ENCODE data around the gene INSIG1. TPM values are rescaled to one million over a fixed set of nuclear protein-coding genes. Genes with fewer than 3 reads are reported as not detected.

INSIG1 gene
- total RNA-seq, 1 experiment from 2014 or later = 92.6 TPM

DNA sequence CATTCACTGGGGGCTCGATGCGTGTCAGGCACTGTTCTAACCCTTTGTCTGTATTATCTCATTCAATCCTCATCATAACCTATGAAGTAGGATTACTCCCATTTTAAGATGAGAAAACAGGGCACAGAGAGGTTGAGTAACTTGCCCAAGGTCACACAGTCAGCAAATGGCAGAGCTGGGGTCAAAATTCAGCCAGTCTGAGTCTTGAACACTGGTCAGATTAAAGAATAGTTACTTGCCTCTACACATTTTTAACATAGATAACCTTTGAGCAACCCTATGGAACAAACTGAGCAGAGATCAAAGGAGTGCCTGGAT is 27.2 kb downstream of the INSIG1 start:
- CTCF ChIA-PET = no interaction called here
- peaks cover 3% of the 10 kb centered on the region; the same call in 1 of the 2 replicates for H3K27me3 ChIP-seq (ENCODE audit: control insufficient read depth, insufficient read depth, low read length)
- no peaks in the 10 kb centered on the region for H3K9me3 ChIP-seq (ENCODE audit: control insufficient read depth, insufficient read depth, low read depth, low read length)
- in situ Hi-C loops (cut with HindIII; ENCODE audit: low pct_unique_long_range_greater_than_20kb, low sequenced_read_pairs) = no loop called here
- BruUV-seq (replicated peaks) = no TSS peak
- ATAC-seq (no peak), DNase-seq (ENCODE audit: low read depth, low spot score) (no peak)
- intact Hi-C loops (cut with micrococcal nuclease; ENCODE audit: unreplicated experiment) = no loop called here
- H3K4me1 ChIP-seq (ENCODE audit: control insufficient read depth, insufficient read depth, low read length) = no peaks in the 10 kb centered on the region
- H3K36me3 ChIP-seq (ENCODE audit: control insufficient read depth, insufficient read depth, low read length) = no peaks in the 10 kb centered on the region
- no peak overlapping the region for H3K27ac ChIP-seq (ENCODE audit: low read length)
- POLR2A ChIA-PET = no interaction called here
- no peak for TF ChIP-seq SIN3A (IDR thresholded peaks at IDR 0.05; ENCODE audit: borderline replicate concordance, insufficient read depth, low read depth, low read length)
- TF ChIP-seq POLR2AphosphoS5 (IDR thresholded peaks at IDR 0.05; ENCODE audit: low read depth, low read length) = no peak
- no peak for TF ChIP-seq TCF7L2 (IDR thresholded peaks at IDR 0.05; ENCODE audit: low read depth, low read length)
- TF ChIP-seq, protein P1, sequence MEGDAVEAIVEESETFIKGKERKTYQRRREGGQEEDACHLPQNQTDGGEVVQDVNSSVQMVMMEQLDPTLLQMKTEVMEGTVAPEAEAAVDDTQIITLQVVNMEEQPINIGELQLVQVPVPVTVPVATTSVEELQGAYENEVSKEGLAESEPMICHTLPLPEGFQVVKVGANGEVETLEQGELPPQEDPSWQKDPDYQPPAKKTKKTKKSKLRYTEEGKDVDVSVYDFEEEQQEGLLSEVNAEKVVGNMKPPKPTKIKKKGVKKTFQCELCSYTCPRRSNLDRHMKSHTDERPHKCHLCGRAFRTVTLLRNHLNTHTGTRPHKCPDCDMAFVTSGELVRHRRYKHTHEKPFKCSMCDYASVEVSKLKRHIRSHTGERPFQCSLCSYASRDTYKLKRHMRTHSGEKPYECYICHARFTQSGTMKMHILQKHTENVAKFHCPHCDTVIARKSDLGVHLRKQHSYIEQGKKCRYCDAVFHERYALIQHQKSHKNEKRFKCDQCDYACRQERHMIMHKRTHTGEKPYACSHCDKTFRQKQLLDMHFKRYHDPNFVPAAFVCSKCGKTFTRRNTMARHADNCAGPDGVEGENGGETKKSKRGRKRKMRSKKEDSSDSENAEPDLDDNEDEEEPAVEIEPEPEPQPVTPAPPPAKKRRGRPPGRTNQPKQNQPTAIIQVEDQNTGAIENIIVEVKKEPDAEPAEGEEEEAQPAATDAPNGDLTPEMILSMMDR (IDR thresholded peaks at IDR 0.05) = no peak
- no peak for TF ChIP-seq REST (IDR thresholded peaks at IDR 0.05; ENCODE audit: insufficient read depth in 1 of 2, low read depth in 2 of 2, low read length in 1 of 2)
- H3K4me3 ChIP-seq (ENCODE audit: low read depth in 2 of 2, low read length in 2 of 2) = no peak overlapping the region

GRCh38 chr7:155326385-155326784 is 28.7 kb downstream of the INSIG1 start:
- TF ChIP-seq TCF7L2 (IDR thresholded peaks at IDR 0.05; ENCODE audit: low read depth, low read length) (no peak), POLR2AphosphoS5 (IDR thresholded peaks at IDR 0.05; ENCODE audit: low read depth, low read length) (no peak), SIN3A (IDR thresholded peaks at IDR 0.05; ENCODE audit: borderline replicate concordance, insufficient read depth, low read depth, low read length) (no peak), REST (IDR thresholded peaks at IDR 0.05; ENCODE audit: insufficient read depth in 1 of 2, low read depth in 2 of 2, low read length in 1 of 2) (no peak)
- TF ChIP-seq, protein P1 (IDR thresholded peaks at IDR 0.05) = no peak
- ChIA-PET POLR2A (no interaction called here), CTCF (no interaction called here)
- in situ Hi-C loops (cut with HindIII; ENCODE audit: low pct_unique_long_range_greater_than_20kb, low sequenced_read_pairs) = no loop called here
- DNase-seq (ENCODE audit: low read depth, low spot score) (no peak), ATAC-seq (no peak)
- no peaks in the 10 kb centered on the region for H3K4me1 ChIP-seq (ENCODE audit: control insufficient read depth, insufficient read depth, low read length)
- no peak overlapping the region for H3K4me3 ChIP-seq (ENCODE audit: low read depth in 2 of 2, low read length in 2 of 2)
- no peaks in the 10 kb centered on the region for H3K36me3 ChIP-seq (ENCODE audit: control insufficient read depth, insufficient read depth, low read length)
- peaks cover 9% of the 10 kb centered on the region for H3K27me3 ChIP-seq (ENCODE audit: control insufficient read depth, insufficient read depth, low read length)
- H3K9me3 ChIP-seq (ENCODE audit: control insufficient read depth, insufficient read depth, low read depth, low read length) = no peaks in the 10 kb centered on the region
- no peak overlapping the region for H3K27ac ChIP-seq (ENCODE audit: low read length)
- no TSS peak for BruUV-seq (replicated peaks)
- intact Hi-C loops (cut with micrococcal nuclease; ENCODE audit: unreplicated experiment) = no loop called here
